HUDEP-2 (cell line): Measurements from ENCODE around the gene FTO.

Experiments used
- DNase-seq, 76 experiments: peaks; one replicate each; lab custom pipeline; 2025; ENCODE audit not compliant: unreplicated experiment in 76 of 76; lab: John Stamatoyannopoulos, UW

FTO gene

DNA sequence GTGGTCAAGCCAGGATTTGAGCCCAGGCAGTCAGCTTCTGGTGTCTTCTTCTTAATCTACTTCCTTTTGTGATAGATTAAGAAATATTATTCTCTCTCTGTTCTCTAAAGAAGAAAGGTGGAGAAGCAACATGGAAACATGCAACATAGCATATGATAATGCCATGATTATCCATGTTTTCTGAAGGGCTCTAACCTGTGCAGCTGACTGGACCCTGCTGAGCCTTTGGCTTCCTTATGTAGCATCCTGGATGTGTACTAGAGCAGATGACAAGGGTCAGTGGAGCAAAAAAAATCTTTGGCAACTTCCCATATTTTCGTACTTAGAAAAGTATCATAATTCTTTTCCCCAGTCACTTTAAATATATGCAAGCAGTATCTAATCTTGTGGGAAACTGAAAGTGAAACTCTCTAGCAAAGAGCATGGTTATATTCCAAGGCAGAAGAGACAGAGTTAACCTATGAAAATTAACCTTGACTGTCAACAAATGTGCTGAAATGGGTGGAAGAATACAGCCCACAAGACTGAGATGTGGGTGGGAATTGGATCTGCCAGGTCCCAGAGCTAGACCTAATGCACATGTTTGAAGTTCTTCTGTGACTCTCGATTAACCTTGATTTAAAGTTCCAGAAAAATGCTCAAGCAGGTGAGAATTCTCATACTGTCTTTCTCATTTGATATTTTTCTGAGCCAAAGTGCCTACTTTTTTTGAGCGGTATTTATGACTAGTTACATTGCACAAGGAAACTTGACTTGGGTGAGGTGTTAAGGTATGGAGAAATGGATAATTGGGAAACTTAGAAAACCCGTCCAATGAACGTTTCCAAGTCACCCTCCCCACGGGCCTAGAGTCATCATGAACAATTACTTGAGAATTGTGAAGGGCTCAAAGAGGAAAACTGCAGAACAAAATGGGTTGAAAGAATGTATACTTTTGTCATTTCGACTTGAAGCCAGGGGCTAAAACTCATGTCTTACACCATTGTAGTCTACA, 248.6 kb downstream of the FTO start:
- no peak for DNase-seq

DNA sequence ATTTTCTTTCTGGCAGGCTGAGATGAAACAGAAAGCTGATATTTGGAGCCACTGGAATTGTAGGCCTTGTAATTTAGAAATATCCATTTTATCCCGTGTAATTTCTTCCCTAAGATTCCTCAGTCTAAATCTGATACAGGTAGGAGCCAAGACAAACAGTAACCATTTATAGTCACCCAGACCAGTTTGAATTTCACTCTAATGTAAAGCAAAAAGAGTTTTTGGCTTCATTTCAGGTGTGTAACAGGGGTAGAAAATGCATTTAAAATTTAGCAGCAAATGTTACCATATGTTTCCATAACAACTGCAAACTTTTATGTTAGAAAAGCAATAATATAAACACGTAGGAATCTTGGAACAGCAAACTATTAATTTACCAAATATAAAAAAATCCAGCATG, 249.4 kb downstream of the FTO start:
- DNase-seq, result no peak

DNA sequence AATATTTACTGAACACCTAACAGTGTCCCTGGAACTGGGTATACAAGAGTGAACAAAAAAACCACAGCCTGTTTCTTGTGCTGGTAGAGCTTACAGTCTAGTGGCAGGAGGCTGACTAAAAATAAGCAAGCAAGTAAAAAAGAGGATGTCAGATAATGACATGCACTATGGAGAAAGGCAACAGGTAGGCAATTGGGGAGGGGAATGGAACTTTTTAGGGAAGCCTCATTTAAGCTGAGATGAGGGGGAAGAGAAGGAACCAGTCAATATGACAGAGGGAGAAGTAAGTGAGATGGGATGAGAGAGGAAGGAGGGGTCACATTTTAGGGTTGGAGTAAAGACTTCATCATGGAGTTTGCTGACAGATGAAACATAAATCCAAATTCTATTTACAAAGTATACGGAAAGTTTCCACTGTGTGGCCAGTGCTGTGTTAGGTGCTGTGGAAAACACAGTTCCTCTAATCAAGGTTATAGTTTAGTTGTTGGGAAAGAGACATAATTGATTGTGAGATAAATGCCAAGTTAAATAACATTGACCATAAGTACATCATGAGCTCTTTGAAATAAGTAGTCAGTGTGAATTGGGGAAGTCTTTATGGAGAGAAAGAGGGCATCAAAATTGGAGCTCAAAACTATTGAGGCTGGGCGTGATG, 251.4 kb downstream of the FTO start:
- DNase-seq, result no peak

DNA sequence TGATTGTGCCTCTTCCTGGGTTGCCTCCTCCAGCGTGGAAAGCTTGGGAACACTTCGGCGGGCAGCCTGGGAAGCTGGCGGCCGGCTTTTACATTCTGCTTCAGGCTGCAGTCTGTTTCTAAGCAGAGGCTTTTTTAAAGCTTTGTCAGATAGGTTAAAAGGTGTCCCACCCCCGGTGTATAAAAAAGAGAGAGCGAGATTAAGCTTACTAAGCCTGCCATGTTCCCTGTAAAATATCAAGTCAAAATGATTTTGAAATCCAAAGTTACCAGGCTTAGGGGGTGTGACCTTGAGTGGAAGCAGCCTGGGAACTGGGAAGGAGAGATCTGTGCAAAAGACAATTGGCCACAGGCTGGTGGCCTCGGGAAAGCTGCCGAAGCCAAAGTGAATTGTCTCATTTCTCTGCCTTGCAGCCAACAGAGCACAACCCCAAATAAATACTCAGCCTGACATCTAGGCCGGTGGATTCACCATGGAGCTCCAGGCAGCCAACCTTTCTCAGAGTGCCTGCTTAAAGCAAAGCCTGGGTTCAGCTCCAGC, 254.5 kb downstream of the FTO start:
- DNase-seq, result no peak

DNA sequence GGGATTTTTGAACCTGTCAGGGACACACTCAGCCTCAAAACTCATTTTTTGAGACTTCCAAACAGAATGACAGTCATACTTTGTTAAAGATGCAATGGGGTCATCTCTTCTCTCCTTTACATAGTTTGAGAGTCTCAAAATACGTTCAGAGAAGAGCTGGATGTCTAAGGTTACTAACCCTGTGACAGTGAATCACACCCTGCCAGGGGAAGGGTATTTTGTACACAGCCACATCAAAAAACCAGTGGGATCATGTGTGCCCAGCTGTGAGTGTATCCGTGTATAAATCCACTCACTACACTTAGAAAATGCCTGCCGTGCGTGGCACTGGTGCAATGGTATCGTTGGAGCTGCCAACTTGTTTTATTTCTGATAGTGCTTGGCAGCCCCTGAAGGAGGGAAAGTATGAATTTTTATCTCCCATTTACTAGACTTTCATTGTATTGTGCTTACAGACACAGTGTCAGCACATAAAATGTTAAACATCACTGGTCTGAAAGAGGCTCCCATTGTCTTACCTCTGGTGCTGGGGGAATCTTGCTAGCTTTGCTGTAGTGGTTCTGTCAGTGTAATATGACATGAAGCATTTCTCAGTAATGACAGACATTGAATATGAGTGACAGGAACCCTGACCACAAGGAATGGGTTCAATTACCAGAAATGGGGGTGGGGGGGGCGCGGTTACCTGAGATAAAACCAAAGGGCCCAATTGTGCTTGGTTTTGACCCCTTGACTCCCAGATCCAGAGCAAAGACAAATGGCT, 256.3 kb downstream of the FTO start:
- no peak for DNase-seq

DNA sequence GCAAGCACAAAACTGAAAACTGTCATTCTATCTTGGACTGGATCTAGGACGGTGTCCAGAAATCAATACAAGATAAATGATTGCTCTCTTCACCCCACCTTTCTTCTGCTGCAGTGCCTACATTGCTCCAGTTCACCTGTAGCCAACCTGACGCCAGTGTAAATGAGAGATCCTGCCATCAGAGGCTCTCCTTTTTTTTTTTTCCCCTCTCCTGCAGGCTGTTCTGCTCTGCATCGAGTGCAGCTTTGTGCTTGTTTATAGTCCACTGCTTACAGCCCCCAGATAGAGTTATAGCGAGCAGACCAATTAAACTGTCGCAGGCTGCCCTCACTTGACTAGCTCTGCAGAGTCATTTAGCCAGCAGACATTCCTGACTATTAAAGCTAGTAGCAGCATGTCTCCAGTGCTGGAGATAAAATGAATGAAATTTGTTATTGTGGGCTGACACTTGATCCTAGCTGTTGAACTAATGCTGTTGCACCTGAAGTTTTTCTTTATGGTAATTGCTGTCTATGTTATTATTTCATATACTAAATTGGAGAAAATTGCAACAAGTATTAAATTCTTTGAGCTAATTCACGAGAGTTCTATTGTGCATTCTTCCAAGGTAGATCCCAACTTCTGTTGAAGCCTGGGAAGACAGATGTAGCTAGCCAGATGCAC, 257.1 kb downstream of the FTO start:
- DNase-seq, result no peak

DNA sequence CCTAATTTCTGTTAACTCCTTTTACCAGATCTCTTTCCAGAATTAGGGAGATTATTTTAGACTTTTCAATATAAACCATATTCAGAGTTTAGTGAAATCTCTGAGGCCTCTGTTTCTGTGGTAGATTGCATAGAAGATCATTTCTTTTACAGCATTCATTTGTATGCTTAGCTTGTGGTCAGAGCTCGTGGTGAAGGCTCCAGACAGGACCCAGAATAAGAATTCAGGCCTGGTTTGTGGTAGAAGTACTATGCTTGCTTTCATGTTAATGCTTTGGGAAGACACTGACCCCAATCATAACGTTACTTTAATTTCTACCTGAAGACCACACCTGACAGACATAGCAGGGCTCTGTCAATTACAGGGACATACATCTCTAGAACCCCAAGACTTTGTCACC, 258.1 kb downstream of the FTO start:
- no peak for DNase-seq

DNA sequence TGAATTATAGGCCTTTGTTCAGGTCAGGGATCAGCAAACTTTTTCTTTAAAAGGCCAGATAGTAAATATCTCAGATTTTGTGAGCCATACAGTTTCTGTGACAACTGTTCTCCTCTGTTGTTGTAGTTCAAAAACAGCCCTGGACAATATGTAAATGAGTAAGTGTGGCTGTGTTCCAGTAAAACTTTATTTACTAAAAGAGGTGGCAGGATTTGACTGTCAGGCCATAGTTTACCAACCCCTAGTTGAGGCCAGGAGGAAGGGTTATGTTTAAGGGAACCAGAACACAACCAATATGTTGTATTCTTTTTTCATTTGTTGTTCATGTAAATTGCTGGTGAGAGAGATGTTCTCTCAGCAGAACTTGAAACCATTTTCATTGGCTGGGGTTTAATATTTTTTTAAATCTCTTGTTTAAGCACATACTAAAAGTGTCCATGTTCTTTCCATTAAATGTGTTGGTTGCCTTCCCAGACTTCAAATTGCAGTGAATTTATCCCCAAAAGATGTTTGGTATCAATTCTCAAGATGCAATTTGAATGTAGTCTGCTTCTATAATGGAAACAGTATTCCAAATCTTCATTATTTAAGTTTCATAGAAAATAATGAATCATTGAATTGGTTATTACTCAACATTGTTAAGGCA, 260.3 kb downstream of the FTO start:
- DNase-seq, result no peak

DNA sequence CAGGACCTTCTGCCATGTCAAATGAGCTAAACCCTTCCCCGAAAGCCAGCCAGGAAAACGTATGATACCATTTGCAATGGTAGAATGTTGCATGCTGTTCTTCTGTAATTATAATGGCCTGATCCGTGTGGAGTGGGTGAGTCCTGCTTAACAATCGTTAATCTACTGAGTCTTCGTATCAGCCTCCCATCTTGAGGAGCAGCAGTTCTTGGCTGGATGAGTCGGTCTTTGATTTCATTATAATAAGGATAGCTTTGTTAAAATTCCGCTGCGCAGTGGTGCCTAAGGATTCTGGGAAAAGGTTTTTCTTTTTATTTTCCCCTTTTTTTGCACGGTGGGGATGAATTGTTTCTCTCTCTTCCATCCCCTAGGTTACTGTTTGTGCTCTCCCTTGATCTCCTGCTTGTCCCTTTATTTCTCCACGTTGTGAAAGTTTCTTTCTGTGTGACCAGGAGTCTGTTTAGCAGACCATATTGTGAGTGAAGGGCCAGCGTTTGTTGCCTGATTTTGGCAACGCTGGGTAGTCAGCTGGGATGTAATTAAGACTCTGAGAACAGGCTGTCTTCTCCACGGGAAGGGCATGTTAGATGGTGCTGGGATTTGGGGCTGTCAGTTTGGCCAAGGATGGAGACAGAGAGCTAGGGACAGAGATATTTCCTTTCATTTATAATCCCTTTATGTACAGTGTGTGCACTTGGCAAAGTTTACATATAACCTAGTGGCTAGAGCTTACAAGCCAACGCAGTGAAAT, 263.0 kb downstream of the FTO start:
- DNase-seq, result no peak

DNA sequence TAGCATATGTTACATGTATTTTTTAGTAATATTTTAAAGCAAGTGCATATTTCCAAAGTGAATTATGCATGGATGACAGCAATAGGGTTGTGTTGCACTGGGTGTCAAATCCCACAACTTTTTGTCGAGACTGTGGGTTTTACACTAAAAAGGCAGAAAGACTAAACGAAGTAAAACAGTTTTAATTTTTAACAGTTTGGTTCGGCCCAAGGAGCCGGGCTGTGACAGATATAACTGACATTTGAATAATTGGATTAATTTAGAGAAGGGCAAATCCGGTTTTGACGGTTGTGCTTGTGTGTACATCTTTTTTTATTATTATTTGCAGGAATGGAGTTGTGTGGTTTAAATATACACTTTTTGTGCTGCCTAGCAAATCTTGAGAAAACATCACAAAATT, 263.6 kb downstream of the FTO start:
- DNase-seq, result no peak

DNA sequence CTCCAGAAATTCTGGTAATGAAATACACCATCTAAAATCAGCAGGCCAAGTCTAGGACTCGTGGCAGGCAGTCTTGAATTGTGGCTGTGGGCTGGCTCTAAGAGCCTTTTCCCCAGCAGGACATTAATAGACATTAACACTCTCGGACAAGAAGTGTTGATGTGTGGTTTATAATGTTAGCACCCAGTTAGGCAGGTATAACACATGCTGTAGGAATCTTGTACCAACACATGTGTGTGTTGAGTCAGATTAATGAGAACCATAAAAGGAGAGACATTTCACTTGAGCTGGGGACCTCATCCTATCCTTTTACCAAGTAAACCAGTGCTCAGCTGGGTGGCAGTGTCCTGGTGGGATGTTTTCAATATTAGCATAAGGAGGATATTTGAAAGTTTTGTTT, 264.5 kb downstream of the FTO start:
- no peak for DNase-seq

DNA sequence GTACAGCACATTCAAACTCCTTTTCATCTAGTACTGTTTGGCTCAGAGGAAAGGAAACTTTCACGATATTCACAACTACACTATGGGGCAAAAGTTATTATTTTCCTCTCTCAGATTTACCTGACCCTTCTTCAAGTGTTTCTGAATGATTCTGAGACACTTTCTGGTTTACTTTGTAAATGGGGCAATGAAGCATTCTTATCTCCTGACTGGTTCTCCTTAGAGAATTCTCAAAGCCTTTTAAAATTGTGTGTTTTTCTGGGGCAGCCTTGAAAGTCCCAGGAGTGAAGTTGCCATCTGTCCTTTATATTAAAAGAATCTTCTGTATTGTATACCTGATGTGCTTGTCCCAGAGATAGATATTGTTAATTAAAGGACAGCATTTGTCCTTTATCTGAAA, 264.9 kb downstream of the FTO start:
- DNase-seq, result no peak

DNA sequence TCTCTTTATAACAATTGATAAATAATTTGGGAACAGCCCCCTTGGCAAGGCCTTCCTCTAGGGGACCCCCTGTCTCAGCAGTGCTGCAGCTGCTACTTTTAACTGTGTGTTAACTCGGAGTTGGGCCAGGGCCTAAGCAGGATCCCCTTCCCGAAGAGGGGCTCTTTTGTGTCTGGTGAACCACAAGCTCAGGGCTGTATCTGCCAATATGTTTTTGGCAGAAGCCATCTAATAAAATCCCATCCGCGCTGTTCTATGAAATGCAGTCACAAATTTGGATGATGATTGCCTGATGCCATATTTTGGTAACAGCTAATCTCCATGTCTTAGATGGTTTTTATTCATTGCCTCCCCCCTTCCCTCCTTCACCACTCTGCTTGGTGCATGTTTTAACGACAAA, 267.7 kb downstream of the FTO start:
- DNase-seq, result no peak

DNA sequence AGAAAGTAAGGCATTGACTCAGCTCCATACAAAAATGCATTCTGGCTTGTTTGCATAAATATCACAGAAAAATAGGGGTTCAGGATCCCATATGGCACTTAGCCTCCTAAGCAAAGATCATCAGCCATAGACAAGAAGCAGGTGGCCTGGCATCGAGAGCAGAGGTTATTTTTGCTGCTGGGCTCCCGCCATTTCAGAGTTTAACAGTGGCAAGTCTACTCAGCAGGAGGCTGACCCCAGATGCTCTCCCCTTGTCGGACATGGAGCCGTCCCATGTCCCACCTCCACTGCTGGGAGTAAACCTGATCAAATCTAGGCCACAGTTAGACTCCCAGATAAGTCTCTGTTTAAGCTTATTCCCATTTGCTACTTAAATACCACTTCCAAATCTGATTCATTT, 269.1 kb downstream of the FTO start:
- DNase-seq, result no peak

DNA sequence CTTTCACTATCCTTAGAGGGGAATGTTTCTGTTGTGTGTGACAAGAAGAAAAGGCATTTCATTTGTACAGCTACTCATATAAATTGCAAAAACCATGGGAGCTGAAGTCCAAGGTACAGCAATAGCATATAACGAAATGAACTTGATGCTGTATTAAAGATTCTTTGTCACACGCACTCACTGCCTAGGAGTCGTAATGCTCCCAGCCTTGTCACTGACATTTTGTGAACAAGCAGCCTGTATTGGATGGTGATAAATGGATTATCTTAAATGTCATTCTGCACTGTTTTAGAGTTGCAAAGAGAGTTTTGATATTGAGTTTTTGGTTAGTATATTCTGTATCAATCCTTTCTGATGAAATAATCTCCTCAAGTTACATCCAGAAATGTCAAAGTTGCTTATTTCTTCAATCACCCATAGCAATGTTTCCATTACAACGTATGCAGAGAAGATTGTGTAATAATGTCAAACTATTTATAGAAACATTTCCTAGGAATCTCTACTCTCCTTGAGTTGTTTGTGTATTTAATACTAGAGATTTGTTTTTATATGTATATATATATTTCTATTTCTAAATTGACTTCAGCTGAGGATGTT, 270.6 kb downstream of the FTO start:
- no peak for DNase-seq

DNA sequence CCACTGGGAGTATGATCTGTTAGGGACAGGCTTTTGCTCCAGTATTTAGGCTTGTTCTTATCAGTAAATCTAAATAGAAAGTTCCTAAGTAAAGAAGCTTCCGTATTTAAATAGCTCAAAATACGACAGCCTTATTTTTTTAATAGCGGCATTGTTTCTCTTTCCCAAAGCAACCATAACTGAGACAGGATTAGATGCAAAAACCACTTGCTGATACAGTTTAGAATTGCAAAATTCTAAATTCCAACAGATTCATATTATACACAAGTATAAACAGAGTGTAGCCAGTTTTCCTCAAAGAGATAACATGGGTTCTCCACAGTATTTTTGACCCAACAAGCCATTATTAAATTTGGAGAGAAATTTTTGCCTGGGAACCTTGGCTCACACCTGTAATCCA, 276.7 kb downstream of the FTO start:
- DNase-seq, result no peak

DNA sequence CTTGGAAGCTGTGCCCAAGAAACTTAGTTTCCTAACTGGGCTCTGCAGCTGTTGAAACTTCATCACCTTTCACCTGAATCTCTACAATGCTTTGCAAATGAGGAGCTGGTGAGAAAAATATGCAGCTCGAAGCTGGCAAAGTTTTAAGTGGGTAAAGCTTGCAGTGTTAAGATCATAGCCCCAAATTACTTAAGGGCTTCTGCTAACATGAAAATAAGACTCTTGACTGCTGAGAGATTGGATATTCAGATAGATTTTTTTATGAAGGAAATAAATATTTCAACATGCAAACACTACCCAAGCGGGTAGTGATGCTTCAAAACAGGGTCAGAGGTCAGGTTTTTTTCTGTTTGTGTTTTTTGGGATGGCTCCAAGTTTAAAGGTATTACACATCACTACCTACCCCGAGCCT, 278.7 kb downstream of the FTO start:
- DNase-seq, result no peak

DNA sequence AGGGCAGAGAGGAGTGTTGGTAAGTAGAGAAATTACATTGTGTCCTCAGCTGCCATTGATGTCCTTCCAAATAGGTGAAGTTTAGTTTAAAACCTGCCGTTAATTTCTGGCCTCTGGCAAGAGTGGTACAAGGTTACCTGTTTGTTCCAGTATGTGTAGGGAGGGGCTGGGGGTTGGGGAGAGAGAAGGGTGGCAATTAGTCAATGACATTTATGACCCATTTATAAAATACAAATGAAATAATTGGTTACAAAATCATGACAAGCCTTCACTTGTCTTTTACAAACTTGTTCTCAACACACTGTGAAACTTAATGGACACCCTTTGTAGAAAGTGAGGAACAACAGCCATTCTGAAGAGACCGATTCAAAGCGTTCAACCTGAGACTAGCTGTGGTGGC, 281.0 kb downstream of the FTO start:
- DNase-seq, result no peak

DNA sequence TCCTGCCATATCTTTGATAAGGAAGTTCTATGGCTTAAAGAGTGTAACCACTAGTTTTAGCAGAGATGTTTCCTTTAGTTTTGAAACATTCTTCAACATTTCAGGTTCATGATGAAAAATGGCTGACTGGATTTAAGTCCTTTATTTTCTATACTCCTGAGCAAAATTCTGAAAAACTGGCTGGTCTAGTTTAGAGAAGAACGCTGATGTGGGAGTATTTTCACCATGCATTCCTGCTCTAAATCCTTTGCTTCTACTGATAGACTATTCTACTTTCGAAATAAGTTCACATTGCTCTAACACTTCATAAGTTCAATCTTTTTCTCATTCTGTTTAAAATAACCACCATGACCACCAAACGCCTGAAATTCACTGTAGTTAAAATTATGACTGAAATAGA, 281.9 kb downstream of the FTO start:
- DNase-seq, result no peak
